HG03196 (cell line): Measurements from ENCODE around the gene EEF2K.
"Not testable (repeated sequence)": the region's sequence is repeated elsewhere in the genome, so short reads cannot be mapped to it uniquely, and the experiment has no call there.

Experiments
- ATAC-seq: cut with Tn5 transposase; IDR thresholded peaks from one replicate; pipeline ENCODE4 v1.9.1; 2021; ENCODE audit not compliant: unreplicated experiment

EEF2K gene

DNA sequence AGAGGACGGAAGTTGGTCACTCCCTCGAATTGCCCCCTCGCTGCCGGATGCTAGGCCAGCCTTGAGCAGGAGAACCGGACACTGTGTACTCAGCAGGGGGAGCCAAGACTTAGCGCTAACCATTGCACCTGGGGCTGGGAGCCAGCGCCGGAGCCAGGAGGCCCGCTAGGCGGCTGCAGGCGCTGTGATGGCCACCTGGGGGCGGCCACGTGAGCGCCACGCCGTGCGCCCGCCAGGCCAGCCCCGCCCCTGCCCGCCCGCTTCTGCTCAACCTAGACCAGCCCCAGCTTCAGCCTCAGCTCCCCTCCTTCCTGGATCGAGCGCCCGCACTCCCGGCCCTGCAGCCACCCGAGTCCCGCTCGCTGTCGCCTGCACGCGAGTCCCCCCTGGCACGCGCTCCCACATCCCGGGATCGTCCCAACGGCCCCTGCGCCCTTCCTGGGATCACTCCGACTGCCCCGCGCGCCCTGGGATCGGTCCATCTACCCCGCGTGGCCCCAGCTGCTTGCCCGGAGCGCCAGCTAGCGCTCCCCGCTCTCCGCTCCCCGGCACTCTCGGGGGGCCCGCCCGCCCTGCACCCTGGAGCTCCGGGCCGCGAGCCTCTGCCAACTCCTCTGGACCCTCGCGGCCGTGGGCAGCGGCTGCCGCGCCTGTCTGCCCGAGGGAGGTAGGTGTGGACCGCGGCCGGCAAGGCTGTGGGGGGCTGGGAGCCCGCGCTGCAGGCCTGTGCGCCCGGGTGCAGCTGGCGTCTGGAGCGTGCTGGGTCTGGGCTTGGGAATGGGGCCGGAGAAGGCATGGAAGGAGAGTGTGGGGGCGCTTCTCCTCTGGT is at the start of gene EEF2K:
EEF2K (plus strand) TSS at position 266 of the 829 bp plus-strand sequence. CDS start 19,452 bp downstream, outside the sequence.
- peak; percentile 79 for ATAC-seq

- ATAC-seq, result no peak
Observed at GRCh38 chr16:22161401-22161800, 44.7 kb upstream of the EEF2K start.

DNA sequence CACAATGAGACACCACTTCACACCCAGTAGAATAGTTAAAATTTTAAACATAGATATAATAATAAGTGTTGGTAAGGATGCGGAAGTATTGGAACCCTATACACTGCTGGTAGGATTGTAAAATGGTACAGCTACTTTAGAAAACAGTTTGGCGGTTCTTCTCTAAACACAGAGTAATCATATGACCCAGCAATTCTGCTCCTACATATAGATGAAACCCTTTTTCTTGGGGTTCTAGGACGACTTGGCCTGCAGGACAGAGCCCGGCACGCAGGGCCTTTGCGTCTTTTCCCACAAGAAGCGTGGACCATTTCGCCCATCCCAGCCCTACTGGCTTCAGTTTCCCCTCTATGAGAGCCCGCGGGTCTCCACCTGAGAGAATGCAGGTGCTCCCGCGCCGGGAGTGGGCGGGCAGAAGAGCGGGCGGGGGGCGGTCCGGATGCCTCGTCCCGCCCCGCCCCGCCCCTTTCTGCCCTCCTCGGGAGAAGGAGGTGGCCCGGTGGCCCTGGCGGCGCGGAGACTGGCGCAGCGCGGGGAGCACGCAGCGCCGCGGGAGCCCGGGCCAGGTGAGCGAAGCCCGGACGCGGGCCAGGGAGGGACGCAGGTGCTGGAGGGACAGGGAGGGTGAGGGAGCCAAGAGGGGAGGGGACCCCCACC is 44.0 kb upstream of the EEF2K start, which contains the start of gene SDR42E2:
SDR42E2 (plus strand) TSS at position 508 of the 657 bp plus-strand sequence. CDS start 3,077 bp downstream, outside the sequence.
- ATAC-seq, result no peak

- no peak for ATAC-seq
Observed at GRCh38 chr16:22162656-22163009, 43.4 kb upstream of the EEF2K start.

DNA sequence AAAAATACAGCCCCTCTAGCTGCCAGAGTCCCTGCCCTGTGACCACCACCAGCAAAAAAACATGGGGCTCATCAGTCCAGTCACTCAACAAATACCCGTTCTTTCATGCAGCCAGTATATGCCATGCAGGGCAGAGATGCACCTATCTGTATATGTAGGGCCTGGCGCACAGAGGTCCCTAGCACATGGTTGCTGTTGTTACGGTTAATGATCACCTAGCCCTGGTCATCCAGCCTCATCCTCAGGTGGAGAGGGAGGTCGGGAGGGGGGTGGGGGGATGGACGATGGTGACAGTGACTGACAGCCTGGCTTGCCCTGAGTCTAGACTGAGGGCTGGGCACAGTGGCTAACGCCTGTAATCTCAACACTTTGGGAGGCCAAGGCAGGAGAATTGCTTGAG is 42.3 kb upstream of the EEF2K start:
- no peak for ATAC-seq

GRCh38 chr16:22164482-22164881 is 41.6 kb upstream of the EEF2K start:
- no peak for ATAC-seq

GRCh38 chr16:22165508-22166285 is 40.4 kb upstream of the EEF2K start:
- ATAC-seq, result no peak

GRCh38 chr16:22171953-22172352 is 34.1 kb upstream of the EEF2K start:
- no peak for ATAC-seq

GRCh38 chr16:22172642-22173041 is 33.4 kb upstream of the EEF2K start:
- not testable (repeated sequence) for ATAC-seq

GRCh38 chr16:22174642-22175041 is 31.4 kb upstream of the EEF2K start:
- ATAC-seq, result no peak

GRCh38 chr16:22177968-22178930 is 27.8 kb upstream of the EEF2K start:
- no peak for ATAC-seq

DNA sequence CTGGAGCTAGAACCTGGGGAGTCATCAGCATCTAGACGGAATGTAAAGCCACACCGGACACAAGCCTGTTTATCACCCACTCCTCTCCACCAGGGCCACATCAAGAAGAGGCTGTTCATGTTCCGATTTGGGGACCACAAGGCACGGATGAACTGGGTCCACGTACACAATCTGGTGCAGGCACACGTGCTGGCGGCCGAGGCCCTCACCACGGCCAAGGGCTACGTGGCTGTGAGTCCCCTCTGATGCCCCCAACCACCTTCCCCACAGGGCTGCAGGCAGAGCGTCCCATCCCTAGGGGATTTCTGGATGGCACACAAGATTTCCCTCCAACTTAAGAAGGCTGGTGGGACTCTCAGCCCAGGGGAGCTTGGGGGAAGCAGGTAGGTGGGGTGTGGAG is 24.7 kb upstream of the EEF2K start:
- no peak for ATAC-seq

- no peak for ATAC-seq
Observed at GRCh38 chr16:22181843-22182242, 24.2 kb upstream of the EEF2K start.

GRCh38 chr16:22183335-22183734 is 22.7 kb upstream of the EEF2K start:
- no peak for ATAC-seq

DNA sequence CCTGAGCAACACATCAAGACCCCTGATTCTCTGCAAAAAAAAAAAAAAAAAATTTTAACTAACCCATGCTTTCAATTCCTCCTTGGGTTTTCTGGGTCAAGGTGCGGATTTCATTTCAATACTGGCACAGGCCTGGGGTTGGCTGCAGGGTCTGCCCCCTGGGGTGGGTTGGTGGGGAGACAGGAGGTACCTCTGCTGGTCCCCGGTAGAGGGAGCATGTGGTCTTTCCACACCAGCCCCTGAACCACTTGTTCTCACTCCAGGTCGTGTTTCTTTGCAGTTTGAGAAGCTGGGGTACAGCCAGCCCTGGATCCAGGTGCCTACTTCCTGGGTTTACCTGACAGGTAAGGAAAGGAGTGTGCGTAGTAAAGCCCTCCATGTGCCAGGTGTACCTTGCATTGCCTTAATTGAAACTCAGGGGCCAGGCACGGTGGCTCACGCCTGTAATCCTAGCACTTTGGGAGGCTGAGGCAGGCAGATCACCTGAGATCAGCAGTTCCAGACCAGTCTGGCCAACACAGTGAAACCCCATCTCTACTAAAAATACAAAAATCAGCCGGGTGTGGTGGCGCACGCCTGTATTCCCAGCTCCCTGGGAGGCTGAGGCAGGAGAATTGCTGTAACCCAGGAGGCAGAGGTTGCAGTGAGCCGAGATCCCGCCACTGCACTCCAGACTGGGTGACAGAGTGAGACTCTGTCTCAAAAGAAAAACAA is 22.0 kb upstream of the EEF2K start:
- no peak for ATAC-seq

- no peak for ATAC-seq
Observed at GRCh38 chr16:22184615-22184968, 21.5 kb upstream of the EEF2K start.

DNA sequence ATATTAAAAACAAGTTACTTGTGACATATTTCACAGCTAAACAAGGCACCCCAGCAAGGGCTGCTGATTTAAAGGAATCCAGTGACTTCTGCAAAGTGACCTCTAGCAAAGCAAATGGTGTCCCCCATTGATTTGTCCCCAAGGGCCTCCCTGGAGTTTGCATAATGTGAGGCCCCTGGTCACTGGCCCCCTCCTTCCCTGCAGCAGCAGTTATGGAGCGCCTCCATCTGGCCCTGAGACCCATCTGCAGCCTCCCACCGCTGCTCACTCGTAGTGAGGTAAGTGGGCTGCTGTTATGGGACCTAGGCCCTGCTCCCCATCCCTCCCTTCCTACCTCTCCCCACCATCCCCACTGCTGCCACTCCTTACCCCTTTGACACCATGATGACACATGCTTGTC is 19.6 kb upstream of the EEF2K start:
- ATAC-seq, result no peak

- no peak for ATAC-seq
Observed at GRCh38 chr16:22188267-22188594, 17.8 kb upstream of the EEF2K start.

DNA sequence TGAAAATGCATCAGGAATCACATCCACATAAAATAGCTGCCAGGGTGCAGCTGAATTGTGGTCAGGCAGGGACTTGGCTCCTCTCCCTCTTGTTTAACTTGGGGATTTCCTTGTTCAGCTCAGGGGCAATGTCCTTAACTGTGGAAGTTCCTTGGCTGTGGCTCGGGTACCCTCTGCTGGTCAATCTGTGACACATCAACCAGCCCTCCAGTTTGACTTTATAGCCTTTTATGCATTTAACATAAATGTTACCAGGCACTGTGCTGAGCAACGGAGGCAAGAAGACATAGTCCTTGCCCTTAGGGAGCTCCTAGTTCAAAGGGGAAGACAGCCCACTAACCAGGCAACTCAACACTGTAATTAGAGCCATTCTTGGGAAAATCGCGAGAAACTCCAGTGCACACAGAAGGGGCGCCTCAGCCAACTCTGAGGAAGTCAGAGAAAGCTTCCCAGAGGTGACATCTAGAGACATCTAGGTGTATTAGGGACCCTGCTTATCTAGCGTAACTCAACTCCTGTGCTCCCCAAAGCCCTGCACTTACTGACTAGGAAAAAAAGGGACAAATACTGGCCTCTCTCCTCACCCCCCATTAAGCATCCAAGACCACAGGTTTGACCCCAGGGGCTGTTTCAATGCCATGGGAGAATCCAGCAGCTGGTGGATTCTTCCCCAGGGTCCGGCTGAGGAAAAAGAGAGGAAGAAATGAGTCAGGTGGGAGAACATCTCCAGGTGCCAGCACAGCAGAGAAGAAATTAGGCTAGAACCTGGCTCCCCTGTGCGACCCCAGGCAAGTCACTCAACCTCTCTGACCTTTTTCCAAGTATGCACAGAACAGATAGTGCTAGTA is 17.3 kb upstream of the EEF2K start:
- ATAC-seq, result no peak
